ENCODE measurements around the gene HID1.

DNA sequence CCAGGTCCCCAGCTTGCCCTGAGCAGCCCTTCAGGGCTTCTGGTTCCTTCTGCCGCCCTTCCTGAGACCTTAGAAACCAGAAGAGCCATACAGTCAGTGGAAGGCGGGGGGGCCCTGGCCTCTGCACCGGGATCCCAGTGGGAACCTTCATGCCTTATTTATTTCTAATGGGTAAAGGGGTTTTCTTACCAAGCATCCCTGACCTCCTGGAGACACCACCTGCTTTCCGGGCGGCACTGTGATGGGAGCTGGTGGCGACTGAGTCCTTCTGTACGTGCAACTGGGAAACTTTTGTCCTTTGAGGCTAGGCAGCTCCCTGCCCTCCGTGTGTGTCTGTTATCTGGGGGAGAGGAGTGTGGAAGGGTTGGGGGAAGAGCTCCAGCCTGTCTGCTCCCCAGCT lies 32.7 kb upstream of the HID1 start:
- TF ChIP-seq CTCF (IDR thresholded peaks at IDR 0.05) (no peak), EZH2 (IDR thresholded peaks at IDR 0.05) (no peak)
